ENCODE results near the gene PRAMEF18.
A peak's percentile ranks its signal among the peaks of the same experiment; 100 is the strongest.
"Not testable (repeated sequence)": the region's sequence is repeated elsewhere in the genome, so short reads cannot be mapped to it uniquely, and the experiment has no call there.

PRAMEF18 gene

DNA sequence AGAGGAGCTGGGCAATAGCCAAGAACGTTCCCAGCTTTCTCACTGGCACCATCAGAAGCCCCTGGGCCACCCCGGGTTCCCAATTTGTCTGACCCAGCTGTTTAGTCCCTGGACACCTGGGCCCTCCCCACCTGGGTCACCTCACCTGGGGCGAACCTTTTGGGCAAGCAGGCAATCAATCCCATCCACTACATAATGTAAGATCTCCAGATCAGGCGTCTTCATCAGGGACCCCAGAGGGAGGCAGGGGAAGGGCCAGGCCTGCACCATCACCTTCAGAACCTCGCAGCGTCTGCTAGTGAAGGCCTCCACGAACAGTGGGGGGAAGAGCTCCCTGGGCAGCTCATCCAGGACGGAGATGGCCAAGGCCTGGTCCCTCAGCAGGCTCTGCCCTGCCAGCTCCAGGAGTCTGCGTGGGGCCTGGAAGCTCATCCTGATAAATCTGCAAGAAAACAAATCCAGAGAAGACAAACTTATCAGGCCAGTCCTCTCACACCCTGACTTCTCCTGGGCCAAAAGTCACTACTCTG, at the start of gene PRAMEF18:
PRAMEF18 (minus strand) TSS at position 480 of the 530 bp plus-strand sequence; CDS start at position 432, 48 bp downstream.
- DNase-seq, result not testable (repeated sequence)

DNA sequence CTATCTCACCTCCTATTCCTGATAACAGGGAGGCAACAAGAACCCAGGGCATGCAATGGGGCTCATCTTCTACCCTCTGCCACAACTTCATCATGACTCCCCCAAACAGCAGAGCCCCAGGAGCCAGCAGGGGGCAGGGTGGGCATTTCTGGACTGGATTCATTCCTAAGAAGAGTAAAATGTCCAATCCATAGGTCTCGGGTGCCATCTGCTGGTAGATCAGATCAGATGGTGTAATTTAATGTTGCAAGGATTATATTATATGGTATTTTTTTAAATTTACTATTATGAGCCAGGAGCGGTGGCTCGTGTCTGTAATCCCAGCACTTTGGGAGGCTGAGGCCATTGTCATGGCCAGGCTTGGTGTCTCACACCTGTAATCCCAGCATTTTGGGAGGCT, 39.2 kb upstream of the PRAMEF18 start:
- not testable (repeated sequence) for DNase-seq

DNA sequence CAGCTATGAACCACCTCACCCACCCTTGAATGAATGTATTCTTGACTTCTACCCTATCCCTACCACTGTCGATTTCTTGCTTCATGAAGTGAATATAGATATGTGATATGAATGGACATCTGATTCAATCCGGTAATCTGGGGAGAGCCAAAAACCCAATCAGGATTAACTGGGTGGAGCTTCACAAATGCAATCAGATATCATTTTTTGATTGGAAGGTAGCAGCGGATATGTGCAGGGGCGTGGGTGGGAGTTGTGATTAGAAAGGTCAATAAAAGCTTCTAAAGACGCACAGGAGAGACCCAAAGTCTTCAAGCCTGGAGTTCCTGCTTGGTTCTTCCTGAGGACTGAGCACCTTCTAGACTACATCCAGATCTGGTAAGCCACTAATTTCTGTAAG, 27.9 kb upstream of the PRAMEF18 start, which contains the start of gene PRAMEF5:
PRAMEF5 (plus strand) TSS at position 301 of the 400 bp plus-strand sequence. CDS start 5,071 bp downstream, outside the sequence.
- not testable (repeated sequence) for DNase-seq

- not testable (repeated sequence) for DNase-seq
Measured at GRCh38 chr1:13247122-13247521, 21.2 kb upstream of the PRAMEF18 start.

DNA sequence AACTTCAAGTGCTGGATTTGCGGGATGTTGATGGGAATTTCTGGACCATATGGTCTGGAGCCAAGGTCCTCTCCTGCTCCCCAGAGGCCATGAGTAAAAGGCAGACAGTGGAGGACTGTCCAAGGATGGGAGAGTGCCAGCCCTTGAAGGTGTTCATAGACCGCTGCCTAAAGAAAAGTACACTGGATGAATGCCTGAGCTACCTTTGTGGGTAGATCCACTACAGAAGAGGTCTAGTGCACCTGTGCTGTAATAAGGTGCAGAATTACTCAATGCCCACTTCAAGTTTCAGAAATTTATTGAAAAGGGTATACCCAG, 20.6 kb upstream of the PRAMEF18 start:
- not testable (repeated sequence) for DNase-seq

DNA sequence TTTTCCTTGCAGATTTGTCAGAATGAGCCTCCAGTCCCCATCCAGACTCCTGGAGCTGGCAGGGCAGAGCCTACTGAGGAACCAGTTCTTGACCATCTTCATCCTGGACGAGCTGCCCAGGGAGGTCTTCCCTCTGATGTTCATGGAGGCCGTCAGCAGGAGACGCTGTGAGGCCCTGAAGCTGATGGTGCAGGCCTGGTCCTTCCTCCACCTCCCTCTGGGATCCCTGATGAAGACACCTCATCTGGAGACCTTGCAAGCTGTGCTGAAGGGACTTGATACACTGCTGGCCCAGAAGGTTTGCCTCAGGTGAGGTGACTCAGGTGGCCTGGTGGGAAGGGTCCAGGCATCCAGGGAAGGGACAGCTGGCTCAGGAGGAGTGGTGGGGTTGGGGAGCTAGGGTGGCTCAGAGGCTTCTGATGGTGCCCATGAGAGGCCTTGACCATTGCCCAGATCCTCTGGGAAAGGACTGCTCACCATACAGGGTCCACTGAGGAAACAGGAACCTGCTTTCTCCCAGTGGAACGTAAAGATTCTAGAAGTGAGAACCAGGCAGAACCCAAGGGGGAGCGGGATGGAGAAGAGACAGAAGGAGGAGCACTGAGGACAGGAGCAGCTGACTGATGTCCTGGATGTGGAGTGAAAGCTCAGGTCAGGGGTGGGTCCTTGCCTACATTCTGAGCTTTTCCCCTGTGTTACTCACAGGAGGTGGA, 20.0 kb upstream of the PRAMEF18 start:
- not testable (repeated sequence) for DNase-seq

DNA sequence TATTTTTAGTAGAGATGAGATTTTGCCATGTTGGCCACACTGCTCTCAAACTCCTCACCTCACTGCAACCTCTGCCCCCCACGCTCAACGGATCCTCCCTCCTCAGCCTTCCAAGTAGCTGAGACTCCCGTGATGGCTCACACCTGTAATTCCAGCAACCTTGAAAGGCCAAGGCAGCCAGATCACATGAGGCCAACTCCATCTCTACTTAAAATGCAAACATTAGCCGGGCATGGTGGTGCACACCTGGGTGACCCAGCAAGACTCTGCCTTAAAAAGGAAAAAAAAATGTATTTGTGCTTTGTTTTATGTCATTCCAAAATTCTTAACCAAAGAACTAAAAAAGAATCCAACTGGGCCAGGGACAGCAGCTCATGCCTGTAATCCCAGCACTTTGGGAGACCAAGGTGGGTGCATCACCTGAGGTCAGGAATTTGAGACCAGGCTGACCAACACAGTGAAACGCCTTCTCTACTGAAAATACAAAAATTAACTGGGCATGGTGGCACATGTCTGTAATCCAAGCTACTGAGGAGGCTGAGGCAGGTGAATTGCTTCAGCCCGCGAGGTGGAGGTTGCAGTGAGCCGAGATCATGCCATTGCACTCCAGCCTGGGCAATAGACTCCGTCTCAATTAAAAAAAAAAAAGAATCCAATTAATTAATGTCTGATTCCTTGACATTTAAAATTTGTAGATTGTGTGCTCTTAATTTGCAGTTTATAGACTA, 17.7 kb upstream of the PRAMEF18 start:
- DNase-seq, result not testable (repeated sequence)

- DNase-seq, result not testable (repeated sequence)
Measured at GRCh38 chr1:13239633-13240032, 13.7 kb upstream of the PRAMEF18 start.

GRCh38 chr1:13237572-13237971, 11.6 kb upstream of the PRAMEF18 start:
- DNase-seq, result not testable (repeated sequence)

DNA sequence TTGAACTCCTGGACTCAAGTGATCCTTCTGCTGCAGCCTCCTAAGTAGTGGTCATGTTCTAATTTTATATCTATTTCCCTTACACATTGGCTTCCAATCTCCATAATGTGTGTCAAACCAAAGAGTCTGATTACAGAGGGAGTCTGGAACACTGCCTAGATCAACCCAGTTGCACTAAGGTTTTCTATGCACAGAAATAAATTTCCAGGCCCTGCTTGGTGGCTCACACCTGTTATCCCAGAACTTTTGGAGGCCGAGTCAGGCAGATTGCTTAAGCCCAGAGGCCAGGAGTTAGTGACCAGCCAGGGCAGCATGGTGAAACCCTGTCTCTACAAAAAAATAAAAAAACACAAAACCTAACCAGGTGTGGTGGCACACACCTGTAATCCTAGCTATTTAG, 8.1 kb upstream of the PRAMEF18 start:
- DNase-seq, result not testable (repeated sequence)

DNA sequence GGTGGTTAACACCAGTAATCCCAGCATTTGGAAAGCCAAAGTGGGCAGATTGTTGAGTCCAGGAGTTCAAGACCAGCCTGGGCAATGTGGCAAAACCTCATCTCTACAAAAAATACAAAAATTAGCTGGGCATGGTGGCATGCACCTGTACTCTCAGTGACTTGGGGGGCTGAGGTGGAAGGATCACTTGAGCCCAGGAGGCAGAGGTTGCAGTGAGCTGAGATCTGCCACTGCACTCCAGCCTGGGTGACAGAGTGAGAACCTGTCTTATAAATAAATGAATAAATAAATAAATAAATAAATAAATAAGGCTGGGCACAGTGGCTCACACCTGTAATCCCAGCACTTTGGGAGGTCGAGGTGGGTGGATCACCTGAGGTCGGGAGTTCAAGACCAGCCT, 6.1 kb upstream of the PRAMEF18 start:
- DNase-seq, result not testable (repeated sequence)

- DNase-seq, result peak; percentile 2
Measured at GRCh38 chr1:13231061-13231750, 5.3 kb upstream of the PRAMEF18 start.

DNA sequence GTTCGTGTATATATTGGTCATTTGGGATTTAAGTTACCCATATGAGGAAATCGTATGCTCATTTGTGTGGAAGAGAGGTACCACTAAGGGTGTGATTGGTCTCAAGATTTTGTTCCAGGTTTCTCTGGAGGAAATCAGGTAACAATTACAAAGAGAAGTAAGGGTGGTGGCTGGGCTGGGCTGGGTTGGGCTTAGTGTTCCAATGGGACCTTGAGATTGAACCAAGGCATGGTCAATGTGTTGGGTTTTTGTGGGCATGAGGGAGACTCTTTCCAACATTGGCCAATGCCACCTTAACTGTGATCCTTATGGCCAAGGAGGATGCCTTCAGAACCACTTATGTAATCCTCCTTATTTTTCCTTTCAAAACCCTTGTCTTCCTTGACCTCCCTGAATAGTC, 4.6 kb upstream of the PRAMEF18 start:
- not testable (repeated sequence) for DNase-seq

DNA sequence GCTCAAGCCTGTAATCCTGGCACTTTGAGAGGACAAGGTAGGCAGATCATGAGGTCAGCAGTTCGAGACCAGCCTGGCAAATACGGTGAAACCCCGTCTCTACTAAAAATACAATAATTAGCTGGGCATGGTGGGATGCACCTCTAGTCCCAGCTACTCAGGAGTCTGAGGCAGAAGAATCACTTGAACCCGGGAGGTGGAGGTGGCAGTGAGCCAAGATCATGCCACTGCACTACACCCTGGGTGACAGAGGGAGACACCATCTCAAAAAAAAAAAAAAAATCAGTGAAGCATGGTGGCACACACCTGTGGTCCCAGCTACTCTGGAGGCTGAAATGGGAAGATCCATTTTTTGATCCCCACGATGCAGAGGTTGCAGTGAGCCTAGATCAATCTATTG, 4.1 kb upstream of the PRAMEF18 start:
- DNase-seq, result not testable (repeated sequence)

DNA sequence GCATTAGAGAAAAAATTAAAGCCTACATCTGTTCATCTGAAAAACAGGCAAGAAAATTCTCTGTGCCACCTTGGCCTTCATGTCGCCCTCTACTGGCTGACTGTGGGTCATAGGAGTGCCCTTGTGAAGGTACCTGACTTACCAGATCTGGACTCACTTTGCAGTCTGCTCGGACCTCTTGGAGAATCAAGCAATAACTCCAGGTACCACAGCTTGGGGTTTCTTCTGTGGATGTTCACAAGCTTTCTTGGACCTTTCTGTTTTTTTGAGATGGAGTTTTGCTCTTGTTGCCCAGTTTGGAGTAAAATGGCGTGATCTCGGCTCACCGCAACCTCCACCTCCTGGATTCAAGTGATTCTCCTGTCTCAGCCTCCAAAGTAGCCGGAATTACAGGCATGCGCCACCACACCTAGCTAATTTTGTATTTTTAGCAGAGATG, 2.4 kb upstream of the PRAMEF18 start:
- peak; percentile 12 for DNase-seq

DNA sequence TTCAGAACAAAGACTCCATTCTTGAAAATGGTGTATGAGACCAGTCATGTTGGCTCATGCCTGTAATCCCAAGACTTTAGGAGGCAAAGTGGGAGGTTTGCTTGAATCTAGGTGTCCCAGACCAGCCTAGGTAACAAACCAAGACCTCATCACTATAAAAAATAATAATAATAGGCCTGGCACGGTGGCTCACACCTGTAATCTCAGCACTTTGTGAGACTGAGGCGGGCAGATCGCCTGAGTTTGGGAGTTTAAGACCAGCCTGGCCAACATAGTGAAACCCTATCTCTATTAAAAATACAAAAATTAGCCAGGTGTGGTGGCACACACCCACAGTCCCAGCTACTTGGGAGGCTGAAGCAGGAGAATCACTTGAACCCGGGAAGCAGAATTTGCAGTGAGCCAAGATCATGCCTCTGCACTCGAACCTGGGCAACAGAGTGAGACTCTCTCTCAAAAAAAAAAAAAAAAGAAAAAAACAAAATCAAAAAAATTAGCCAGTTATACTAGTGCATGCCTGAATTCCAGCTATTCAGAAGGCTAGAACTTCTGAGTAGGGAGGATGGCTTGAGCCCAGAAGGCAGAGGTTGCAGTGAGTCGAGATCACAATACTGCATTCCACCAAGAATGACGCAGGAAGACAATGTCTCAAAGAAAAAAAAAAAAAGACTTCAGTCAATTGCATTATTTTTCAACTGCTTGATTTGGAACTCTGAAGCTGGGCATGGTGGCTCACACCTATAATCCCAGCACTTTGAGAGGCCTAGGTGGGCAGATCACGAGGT, 1.5 kb upstream of the PRAMEF18 start:
- not testable (repeated sequence) for DNase-seq

- no peak for DNase-seq
Measured at GRCh38 chr1:13224480-13225060, 1.4 kb downstream of the PRAMEF18 start.

DNA sequence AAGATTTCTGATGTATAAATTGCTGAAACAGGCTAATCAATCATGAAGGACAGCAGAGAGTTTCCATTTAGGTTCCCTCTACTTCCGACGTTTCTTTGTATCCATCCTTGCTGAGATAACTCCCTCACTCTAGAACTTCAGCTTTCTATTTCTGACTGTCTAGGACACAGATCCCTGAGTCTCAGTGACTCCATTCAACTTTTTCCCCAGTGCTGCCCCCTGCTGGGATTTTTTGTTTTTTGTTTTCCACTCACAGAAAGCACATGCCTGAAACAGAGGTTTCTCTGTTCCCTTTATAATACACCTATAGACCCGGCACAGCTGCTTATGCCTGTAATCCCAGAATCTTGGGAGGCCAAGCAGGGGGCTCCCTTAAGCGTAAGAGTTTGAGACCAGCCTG, 3.2 kb downstream of the PRAMEF18 start:
- not testable (repeated sequence) for DNase-seq

DNA sequence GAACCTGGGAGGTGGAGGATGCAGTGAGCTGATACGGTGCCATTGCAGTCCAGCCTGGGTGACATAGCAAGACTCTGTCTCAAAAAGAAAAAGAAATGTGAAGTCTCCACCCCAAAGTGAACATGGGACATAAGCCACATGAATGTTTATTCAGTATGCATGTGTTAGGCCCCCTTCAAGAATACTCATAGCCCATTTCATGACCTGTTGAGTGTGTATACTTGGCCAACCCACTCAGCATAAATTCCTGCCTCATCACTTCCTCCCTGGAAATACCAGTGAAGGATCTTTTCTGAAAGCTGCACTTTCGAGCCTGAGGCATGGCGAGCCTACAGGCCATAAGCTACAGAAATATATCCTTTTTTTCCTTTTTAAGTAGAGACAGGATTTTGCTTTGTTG, 6.8 kb downstream of the PRAMEF18 start:
- not testable (repeated sequence) for DNase-seq

DNA sequence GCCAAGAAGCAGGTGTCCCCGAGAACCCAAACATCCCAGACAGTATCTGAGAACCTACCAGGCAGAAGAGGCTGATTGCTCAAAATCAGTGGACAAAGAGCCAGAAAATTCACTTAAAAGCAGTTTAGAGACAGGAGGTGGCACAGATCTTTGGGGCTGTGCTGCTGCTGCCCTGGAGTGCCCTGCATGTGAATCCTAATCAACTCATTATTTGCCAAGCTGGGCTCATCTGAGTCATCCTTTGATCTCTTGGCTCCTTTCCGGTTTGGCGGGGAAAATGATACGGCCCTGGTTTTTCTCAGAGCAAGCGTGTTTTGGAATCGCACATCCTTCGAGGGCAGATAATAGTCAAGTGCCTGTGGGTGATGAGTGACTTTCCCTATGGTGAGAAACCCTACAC, 9.3 kb downstream of the PRAMEF18 start:
- DNase-seq, result not testable (repeated sequence)

GRCh38 chr1:13208712-13209111, 17.2 kb downstream of the PRAMEF18 start:
- not testable (repeated sequence) for DNase-seq

DNA sequence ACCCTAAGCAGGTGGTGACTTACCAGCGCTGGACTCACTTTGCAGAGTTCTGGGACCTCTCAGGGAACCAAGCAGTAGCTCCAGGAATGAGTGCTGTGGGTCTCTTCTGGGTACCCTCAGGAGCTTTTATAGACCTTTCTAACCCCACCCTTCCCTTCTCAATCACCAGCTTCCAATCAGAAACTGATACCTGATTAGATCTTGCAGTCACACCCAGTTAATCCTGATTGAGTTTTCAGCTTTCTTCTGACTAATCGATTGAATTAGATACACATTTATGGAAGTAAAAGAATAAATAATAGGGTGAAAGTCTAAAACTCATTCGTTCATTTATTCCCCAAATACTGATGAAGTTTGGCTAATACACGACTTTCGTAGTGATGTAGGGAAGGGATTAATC, 24.6 kb downstream of the PRAMEF18 start, which contains the start of gene PRAMEF13:
PRAMEF13 (minus strand) TSS at position 101 of the 400 bp plus-strand sequence. CDS start 1,820 bp downstream, outside the sequence.
- not testable (repeated sequence) for DNase-seq
